Activated CD8-positive, alpha-beta memory T cell treated with anti-CD3 and anti-CD28 coated beads for 24 hours (primary cell): ENCODE results near the gene DLGAP4.
A peak's percentile ranks its signal among the peaks of the same experiment; 100 is the strongest.
"Not testable (repeated sequence)": the region's sequence is repeated elsewhere in the genome, so short reads cannot be mapped to it uniquely, and the experiment has no call there.

Experiments used
- DNase-seq: peaks from one replicate; pipeline ENCODE4 v3.0.0-alpha.2; 2020

Gene DLGAP4

GRCh38 chr20:36544134-36545018, 238.2 kb downstream of the DLGAP4 start:
- DNase-seq = no peak

- DNase-seq = no peak
Measured at GRCh38 chr20:36546111-36546736, 240.1 kb downstream of the DLGAP4 start.

- DNase-seq = no peak
Measured at GRCh38 chr20:36547186-36548005, 241.3 kb downstream of the DLGAP4 start.

- no peak for DNase-seq
Measured at GRCh38 chr20:36548006-36548315, 241.8 kb downstream of the DLGAP4 start.

- no peak for DNase-seq
Measured at GRCh38 chr20:36548704-36549627, 242.8 kb downstream of the DLGAP4 start.

- no peak for DNase-seq
Measured at GRCh38 chr20:36549628-36549941, 243.4 kb downstream of the DLGAP4 start.

- no peak for DNase-seq
Measured at GRCh38 chr20:36549942-36550789, 244.0 kb downstream of the DLGAP4 start.

GRCh38 chr20:36550790-36551299, 244.7 kb downstream of the DLGAP4 start:
- DNase-seq = no peak

GRCh38 chr20:36555248-36555647, 249.1 kb downstream of the DLGAP4 start:
- DNase-seq = no peak

GRCh38 chr20:36562724-36563123, 256.6 kb downstream of the DLGAP4 start:
- DNase-seq = no peak

GRCh38 chr20:36563374-36563773, 257.2 kb downstream of the DLGAP4 start:
- DNase-seq = no peak

GRCh38 chr20:36564078-36564725, 258.1 kb downstream of the DLGAP4 start:
- not testable (repeated sequence) for DNase-seq

- DNase-seq = not testable (repeated sequence)
Measured at GRCh38 chr20:36564726-36565121, 258.6 kb downstream of the DLGAP4 start.

GRCh38 chr20:36565520-36565919, 259.4 kb downstream of the DLGAP4 start:
- DNase-seq = no peak

- DNase-seq = no peak
Measured at GRCh38 chr20:36569847-36570429, 263.8 kb downstream of the DLGAP4 start.

GRCh38 chr20:36571564-36572504, 265.7 kb downstream of the DLGAP4 start:
- no peak for DNase-seq

GRCh38 chr20:36572701-36573102, 266.6 kb downstream of the DLGAP4 start:
- DNase-seq = no peak

- peak; percentile 96 for DNase-seq
Measured at GRCh38 chr20:36573103-36573797, 267.1 kb downstream of the DLGAP4 start, which contains the start of gene TGIF2. TSS of gene TGIF2 (plus strand) at chr20:36573597. CDS start at chr20:36578775, 5,178 bp downstream.
